NCI-H128 (cell line): ENCODE data around the gene CNTN4.

ENCODE experiments used
- DNase-seq: peaks from one replicate; lab custom pipeline; 2025; ENCODE audit not compliant: unreplicated experiment; lab: John Stamatoyannopoulos, UW

CNTN4 gene

DNA sequence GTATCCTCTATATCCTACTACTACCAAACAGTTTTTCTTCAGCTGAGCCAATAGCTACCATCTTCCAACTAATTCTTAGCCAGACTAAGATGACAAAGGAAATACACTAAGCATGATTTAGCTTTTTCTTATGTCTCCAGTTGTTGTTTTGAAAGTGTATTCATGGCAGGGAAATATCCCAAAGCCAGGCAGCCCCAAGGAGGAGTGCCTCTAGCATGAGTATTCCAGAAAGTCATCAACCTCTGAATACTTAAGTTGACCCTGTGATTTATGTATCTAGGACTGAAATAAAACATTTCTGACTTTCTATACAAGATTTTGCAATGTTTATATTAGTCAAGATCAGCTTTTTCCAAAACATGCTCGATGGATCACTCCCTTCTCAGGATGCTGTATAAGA, 562.4 kb downstream of the CNTN4 start:
- DNase-seq: no peak

DNA sequence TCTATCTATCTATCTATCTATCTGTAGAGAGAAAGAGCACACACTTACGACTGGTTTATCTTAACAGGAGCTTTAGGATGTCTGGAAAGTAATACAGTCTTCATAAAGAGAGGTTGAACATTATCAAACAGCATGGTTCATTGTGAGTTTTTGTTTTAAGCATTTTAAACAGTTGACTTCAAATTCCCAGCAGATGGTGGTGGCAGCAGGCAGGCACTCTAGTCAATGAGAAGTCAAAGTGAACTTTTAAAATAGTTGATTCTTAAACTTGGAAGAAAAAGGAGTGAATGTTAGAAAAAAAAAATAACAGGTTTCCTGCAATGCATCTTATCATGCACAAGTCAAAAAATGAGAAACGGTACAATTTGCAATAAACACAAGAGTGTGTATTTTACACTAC, 578.8 kb downstream of the CNTN4 start:
- no peak for DNase-seq

DNA sequence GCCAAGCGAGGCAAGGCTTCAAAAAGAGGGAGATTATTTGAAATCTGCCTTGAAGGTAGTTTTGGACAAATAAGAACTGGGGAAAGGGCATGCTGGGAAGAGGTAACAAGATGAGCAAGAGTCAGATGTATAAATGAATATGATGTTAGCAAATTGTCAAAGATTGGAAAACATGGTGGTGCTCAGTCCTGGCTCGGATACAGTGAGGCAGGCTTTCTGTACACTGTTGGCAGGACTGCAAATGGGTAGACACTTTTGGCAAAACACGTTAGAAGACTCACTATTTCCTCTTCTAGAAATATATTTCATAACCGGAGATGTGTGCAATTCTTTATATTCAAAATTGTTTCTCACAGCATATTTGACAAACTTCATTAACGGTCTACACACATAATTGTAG, 581.6 kb downstream of the CNTN4 start:
- no peak for DNase-seq

DNA sequence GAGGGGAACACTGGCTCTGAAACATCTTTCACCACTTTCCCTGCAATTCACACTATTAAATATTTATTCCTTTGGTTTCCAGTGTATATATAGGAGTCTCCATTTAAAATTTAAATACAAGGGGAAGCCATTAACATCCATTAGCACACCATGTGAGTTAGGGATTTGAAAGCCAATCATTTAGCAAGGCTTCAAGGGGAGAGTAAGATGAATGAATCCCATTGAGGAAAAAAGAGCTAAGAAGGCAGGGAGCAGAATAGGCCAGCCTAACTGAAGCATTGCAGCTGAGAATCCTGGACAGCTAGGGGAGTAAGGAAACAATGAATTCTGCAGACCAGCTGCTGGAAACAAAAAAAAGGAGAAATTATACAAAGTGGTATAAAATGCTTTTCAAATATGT, 585.4 kb downstream of the CNTN4 start:
- no peak for DNase-seq

DNA sequence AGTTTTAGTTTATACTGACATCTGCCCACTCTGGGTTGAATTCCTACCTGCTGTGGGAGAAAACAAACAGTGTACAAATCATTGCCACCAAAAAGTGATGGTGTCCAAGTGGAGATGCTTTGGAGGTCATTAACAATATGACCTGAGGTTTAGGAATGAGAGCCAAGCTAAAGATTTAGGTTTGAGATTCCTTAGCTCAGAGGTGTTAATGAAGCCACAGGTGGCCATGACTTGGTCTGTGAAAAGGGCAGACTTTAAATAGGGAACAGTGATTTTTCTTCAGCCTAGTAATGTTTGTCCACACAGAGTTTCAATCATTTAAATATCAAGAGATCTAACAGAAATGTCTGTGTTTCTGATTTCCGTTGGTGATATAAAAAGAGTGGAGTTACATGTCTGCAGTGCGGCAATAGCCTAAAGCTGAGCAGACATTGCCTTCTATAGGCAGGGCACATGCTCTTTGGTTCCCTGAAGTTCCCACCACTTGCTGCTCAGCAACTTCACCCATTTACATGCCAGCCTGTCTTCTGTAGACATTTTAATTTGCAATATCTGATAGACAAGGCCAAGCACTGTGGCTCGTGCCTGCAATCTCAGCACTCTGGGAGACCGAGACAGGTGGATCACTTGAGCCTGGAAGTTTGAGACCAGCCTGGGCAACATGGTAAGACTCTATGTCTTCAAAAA, 588.3 kb downstream of the CNTN4 start:
- DNase-seq: no peak

DNA sequence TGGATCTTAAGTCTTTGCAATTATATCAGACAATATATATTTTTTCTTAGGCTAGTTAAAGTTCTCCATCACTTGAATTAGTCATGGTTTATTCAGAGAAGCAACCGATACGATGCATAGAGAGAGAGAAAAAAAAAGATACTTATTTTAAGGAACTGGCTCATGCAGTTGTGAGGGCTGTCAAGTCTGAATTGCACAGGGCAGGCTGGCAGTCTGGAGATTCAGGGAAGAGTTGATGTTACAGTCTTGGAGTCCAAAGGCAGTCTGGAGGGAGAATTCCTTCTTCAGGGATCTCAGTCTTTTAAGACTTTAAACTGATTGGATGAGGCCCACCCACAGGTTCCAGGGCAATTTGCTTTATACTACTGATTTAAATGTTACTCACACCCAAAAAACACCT, 598.9 kb downstream of the CNTN4 start:
- no peak for DNase-seq

DNA sequence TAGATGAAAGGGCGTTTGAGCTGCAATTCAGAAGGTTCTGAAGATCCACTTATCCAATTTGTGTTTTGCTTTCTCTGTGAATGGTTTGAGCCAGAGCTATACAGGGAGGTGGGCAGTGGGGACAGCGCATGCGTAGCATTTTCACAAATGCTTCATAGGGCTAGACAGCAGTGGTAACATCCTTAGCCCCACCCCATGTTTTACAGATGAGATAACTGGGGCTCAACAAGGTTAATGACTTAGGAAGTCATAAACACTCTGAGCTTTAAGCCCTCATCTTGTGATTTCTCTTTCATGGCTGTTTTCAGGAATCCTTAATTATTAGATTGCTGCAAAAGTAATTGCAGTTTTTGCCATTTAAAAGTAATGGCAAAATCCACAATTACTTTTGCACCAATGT, 602.8 kb downstream of the CNTN4 start:
- DNase-seq: no peak

DNA sequence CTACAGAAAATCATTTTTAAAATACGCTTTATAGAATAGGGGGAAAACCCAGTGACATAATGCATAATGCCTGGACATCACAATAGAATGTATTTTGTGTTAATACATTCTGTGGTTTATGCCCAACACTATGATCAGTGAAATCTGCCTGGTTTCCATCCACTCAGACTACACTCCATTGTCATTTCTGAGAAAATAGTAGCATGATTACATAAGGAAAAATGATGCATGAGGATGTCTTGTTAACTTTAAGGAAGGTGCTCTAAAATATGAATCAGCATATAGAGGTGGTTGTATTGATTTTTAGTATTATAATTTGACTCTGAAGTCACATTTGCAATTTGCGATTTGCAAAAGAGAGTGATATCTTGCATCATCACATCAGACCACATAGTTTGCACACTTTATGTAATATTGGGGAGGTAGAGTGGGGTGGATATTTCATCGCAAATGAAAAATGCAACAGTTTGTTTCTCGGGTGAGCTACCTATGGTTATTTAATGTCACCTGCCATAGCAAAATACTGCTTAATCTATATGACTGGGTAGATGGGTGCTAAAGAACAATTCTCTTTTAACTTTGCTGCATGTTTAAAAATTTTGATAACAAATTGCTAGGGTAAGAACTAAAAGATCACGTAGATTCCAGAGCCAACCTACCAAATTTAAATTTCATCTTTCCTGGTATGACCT, 607.6 kb downstream of the CNTN4 start:
- DNase-seq: no peak

DNA sequence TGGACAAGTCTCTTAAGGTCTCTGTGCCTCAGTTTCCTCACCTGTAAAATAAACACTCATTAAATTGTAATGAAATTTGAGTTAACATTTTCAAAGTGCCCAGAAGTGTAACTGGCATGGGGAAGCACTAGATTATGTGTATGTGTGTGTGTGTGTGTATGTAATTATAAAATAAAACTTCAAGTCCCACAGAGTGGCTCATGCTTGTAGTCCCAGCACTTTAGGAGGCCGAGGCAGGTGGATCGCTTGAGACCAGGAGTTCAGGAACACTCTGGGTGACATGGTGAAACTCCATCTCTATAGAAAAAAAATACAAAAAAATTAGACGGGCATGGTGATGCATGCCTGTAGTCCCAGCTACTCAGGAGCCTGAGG, 608.2 kb downstream of the CNTN4 start:
- no peak for DNase-seq

DNA sequence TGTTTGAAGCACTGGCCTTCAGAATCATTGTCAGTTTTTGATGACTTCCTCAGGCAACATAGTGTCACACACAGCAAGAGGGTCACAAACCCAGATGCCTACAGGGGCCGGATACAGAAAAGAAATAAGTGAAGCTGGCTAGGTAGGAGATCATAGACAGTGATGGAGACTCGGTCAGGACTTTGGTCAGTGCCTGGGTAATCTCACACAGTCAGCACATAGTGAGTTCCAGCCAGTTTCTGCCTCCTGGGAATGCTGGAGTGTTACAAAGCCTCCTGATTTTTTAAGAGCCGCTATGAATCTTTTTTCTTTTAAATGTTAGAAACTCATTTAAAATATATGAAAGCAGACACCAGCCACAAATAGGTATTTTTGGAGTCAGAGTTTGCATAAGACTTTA, 612.4 kb downstream of the CNTN4 start:
- no peak for DNase-seq

DNA sequence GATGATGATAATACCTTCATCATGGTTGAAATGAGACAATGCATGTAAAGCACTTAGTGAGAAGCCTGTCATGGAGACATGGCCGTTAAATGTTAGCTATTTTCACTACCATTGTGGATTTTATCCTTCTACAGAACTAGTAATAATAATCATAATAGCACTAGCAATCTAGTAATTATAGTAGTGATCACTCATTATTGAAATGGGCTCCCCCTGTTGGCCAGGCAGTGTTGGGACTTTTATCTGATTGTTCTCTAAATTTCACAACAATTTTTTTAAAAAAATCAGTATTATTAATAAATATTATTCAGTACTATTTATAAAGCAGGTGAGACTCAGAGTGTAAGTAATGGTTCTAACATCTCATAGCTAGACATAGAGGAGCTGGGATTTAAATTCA, 615.3 kb downstream of the CNTN4 start:
- DNase-seq: no peak

DNA sequence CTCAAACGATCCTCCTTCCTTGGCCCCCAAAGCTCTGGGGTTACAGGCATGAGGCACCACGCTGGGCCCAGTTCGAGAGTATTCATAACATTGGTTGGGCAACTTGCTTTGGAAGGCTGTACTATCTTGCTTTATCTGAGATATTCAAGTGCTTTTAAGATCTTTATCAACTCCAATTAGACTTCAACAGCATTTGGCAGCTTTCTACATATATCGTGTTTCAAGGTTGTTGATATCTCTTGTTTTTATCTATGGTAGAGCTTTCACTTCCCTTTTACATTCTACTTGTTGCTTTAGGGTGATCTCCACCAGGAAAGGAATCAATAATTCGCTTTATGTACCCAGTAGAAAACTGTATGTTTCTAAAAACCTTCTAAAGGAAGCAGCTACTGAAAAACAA, 616.2 kb downstream of the CNTN4 start:
- no peak for DNase-seq

DNA sequence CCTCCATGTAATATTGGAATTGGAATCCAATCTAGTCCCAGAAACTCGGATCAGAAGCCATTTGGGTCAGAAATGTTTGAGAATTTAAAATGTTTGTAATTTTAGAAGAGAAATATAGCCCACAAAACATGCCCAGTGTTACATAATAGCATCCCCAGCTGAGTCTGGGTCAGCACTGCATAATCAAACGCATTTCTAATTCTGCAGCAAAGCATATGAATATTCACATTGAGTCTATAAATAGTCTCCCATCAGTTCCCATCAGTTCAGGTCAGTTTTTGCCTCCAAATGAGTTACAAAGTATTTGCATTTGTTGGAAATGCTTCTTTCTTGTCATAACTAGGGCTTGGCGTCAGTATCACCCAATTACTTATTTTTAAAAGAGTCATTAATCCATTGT, 628.4 kb downstream of the CNTN4 start:
- DNase-seq: no peak

DNA sequence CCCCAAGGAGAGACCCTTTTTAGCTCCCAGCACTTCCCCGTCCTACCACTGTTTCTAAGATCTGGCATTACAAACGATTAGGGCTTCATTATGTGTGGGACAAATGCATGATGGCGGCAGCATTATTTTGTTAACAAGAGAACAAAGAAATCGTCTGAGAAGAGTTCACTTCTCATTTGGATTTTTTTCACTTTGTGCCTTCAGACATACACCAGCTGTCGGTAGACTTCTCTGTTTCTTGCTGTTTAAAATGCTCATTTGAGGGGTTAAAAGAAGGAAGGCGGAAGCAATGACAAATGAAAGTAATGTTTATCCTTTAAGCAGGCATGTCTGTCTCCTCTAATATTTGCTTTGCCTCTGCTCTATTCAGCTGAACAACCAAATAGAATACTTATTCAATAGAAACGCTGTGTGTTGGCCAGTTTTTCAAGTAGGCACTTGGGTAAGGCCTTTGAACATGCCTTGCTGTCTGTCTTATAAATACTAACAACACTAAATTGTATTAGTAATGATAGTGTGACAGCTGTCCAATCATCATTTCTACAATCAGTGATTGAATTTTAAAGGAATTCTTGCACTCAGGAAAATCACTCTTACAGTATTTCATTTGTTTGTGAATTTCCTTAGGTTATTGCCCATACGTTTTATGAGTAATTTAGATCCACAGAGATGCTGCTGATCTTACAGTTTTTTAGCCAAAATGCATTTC, 629.1 kb downstream of the CNTN4 start:
- DNase-seq: no peak

DNA sequence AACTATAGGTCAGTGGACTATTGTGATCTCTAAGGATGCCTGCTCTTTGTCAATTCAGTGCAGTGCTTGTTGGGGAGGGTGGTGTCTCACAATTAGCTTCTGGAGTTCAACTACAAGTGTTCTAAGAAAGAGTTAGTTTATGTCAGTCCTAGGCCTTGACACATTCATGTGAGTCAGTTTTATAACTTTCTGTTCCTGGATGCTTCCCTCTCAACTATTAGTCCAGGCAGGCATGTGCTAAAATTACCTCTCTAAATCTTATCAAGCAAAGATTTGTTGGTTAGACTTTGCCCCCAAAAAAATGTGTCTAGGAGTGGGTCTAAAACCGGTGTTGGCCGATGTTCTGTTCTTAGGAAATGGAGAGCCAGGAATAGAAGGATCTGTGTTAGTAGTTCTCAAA, 633.2 kb downstream of the CNTN4 start:
- no peak for DNase-seq

DNA sequence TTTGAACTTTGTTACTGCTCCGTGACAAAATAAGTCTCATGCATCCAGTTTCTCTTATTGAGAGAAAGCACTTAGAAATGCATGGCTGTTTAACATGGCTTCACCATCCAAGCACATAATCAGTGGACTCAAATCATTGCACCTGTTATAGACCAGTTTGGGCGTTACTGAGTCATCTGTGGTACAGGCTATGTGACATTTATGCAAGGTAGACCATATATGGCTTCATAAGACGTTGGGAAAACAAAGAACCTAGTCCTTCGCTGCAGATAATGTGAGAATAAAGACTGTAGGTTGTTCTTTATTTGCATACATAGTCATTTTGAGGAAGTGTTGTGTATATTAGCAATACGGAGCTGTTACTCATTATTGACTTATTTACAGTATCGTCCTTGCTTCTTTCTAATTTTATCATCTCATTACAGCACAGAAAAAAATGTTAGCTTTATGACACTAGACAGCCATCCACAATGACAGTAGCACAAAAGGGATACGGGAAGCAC, 636.8 kb downstream of the CNTN4 start:
- no peak for DNase-seq

DNA sequence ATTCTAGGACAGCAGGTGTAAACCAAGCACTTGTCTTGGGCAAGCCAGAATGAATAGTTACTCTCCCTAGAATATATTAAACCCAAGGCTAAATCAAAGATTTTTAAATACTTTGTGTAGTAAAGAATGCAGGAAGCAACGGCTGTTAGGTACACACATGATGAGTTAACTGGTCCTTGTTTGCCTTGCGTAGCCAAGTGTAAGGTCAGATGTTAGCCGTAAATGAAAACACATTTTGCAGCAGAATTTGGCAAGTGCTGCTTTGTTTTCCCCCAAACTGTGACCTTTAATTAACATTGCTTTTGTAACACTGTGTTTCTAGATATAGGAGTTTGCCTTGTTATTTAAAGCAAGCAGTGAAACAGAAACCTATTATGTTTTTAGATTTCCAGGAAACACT, 642.9 kb downstream of the CNTN4 start:
- no peak for DNase-seq

DNA sequence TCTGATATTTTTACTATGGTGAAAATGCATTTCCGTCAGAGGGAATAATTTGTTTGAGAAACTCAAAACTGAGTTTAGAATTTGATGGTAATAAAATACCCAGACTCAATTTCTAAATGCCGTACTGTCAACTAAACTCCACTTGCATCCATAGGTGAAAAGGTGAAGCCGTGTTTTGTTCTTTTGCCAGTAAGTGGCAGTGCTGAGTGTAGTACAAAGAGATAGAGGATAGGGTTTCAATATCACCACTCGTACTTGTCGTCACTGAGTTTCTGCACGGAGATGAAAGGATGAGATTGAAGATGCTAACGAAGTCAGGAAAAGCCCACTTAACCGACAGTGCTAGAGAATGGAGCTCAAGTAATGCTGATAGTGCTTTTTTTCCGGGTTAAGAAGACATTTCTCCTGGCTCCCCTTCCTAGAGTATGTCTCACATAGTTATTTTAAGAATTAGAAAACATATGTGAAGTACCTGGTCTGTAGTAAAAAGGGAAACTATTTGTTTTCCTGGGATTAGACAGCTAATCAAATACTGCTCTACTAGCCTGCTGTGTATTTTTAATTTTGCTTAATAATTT, 666.4 kb downstream of the CNTN4 start:
- DNase-seq: no peak

DNA sequence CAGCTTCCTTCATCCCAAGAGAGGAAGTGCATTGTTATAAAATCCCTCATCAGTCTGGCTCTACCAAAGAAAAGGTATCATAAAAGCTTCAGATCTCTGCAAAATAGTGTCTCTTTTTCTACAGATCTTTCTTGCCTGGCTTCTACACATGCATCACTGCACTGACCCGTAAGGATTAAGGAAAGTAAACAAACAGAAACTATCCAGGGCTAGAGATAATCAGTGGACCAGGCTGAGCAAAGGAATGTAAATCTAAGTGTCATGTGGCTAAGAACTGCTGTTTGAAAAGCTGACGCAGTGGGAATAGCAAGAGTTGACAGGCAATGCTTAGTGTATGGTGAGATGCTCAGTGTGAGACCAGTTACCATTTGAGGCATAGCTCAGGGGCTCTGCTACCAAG, 671.8 kb downstream of the CNTN4 start:
- no peak for DNase-seq

DNA sequence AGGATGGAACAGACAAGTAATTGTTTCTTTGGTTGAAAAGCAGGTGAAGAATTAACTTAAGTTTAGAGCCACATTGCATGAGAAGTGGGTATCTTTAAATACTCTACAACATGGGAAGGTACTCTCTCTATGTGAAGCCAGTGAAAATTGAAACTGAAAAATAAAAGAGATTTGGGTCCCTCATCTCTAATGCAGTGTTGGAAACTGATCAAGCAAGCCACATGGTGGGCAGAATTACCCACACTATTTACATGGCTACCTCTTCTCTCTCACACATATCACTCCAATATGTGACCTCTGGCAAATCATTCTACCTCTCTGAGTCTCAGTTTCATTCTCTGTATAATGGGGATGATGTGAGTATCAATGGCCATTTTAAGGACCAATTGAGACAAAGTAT, 672.5 kb downstream of the CNTN4 start:
- DNase-seq: no peak

DNA sequence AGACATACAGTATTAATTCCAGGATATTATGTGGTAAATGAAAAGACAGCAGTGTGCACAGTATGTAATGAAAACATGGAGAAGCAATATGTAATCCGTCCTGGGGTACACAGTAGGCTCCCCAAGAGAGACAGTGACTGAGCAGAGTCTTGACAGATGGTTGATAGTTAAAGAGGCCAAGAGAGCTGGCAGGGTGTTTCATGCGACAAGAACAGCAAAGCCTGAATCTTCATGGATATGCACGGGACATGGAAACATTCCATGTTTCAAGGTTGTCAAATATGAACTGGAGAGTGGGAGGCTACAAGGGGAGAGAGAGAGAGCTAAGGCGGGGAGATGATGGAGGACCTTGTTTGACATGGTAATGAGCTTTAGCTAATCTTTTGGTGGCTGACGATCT, 673.1 kb downstream of the CNTN4 start:
- DNase-seq: no peak

DNA sequence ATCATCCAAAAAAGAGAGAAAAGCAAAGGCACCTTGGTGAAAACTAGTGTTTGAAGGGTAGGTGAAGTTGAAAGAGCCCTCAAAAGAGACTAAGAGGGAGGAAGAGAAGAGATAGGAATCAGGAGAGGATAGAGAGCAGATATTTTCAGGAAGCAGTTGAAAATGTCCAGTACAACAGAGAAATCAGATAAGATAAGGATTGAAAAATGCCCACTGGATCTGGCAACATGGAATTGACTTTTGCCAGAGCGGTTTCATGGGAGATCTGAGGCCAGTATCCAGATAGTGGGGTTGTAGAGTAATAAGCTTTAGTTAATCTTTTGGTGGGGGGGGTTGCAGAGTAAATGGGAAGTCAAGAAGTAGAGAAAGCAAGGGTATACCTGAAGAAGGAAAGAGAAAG, 674.1 kb downstream of the CNTN4 start:
- no peak for DNase-seq
